VCaP (cell line): ENCODE results near the gene ITGA2.

Experiments
- H3K27ac ChIP-seq: fragments of 450-650 bp; 2 replicates; pipeline ENCODE4 v1.5.1; 2017
- TF ChIP-seq, protein P1 (sequence below): fragments of 450-650 bp; conservative IDR thresholded peaks from 2 replicates; pipeline ENCODE4 v1.5.1; 2017; ENCODE audit warnings: mild to moderate bottlenecking, moderate library complexity

Gene ITGA2

DNA sequence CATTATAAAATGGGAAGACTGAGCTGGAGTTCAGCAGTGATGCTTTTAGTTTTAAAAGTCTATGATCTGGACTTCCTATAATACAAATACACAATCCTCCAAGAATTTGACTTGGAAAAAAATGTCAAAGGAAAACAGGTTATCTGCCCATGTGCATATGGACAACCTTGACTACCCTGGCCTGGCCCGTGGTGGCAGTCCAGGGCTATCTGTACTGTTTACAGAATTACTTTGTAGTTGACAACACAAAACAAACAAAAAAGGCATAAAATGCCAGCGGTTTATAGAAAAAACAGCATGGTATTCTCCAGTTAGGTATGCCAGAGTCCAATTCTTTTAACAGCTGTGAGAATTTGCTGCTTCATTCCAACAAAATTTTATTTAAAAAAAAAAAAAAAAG is 103.1 kb downstream of the ITGA2 start:
- H3K27ac ChIP-seq, result no peak overlapping the region

DNA sequence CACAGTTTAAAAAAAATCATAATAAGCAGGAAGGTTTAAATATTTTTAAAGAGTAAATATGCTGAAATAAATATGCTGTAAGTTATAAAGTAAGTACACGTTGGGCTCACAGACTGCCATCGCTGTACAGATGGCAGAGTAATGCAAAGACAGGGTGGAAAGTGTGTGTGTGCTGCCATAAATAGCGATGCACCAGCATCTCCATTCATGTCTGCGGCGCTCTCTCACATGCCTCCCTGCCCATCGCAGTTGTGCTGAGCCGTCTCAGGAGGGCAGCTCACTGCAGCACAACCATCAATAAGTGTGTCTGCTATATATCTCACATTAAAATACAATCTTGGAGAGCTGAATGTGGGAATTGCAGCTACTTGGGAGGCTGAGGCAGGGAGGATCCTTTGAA is 106.1 kb downstream of the ITGA2 start:
- no peak overlapping the region for H3K27ac ChIP-seq

More for the DNA sequence above, 103.1 kb downstream of the ITGA2 start:
- TF ChIP-seq, protein P1, sequence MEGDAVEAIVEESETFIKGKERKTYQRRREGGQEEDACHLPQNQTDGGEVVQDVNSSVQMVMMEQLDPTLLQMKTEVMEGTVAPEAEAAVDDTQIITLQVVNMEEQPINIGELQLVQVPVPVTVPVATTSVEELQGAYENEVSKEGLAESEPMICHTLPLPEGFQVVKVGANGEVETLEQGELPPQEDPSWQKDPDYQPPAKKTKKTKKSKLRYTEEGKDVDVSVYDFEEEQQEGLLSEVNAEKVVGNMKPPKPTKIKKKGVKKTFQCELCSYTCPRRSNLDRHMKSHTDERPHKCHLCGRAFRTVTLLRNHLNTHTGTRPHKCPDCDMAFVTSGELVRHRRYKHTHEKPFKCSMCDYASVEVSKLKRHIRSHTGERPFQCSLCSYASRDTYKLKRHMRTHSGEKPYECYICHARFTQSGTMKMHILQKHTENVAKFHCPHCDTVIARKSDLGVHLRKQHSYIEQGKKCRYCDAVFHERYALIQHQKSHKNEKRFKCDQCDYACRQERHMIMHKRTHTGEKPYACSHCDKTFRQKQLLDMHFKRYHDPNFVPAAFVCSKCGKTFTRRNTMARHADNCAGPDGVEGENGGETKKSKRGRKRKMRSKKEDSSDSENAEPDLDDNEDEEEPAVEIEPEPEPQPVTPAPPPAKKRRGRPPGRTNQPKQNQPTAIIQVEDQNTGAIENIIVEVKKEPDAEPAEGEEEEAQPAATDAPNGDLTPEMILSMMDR, result no peak

DNA sequence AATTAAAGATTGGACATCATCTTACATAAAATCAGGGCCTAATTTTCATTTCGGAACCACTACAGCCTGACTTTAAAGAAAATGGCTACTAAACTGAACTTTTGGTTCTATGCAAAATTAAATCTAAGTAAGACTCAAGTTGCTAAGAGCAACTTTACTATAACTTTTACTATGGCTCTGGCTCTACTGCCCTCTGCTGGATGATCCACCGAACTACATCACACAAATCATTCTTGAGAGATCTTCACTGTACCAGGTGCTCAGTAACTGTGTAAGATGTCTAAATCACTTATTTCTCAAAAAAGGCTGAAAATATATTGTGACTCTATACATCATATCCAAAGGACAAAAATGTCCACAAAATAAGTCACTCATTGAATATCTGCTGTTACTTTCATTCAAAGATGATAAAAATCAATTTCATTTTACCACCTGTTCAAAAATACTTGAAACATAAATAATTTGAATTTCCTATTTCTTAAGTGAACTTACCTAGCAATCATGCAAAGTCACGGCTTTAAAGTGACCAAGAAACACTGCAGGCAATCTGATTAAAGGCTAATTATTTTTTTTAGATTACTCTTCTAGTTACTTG is 106.9 kb downstream of the ITGA2 start:
- H3K27ac ChIP-seq, result no peak overlapping the region
- TF ChIP-seq, protein P1, result peak; percentile 82

More for the DNA sequence above, 106.1 kb downstream of the ITGA2 start:
- TF ChIP-seq, protein P1, result no peak

DNA sequence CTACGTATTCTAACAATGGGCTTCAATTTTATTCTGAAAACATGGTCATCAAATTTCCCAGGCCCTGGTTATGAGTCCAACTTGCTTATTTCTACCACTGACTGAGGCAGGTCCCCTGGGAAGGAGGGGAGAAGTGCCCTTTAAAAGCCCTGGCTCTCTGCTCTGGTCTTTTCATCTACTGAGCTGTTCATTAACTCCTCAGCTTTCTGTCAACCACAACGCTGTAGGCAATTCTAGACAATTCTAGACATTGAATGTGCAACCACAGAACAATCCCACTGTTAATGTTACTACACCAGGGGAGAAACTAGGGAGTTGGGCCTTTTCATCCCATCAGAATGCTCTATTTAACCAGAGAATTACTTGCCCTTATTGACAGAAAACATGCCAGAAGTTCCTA is 110.4 kb downstream of the ITGA2 start:
- no peak overlapping the region for H3K27ac ChIP-seq
- TF ChIP-seq, protein P1, result no peak

DNA sequence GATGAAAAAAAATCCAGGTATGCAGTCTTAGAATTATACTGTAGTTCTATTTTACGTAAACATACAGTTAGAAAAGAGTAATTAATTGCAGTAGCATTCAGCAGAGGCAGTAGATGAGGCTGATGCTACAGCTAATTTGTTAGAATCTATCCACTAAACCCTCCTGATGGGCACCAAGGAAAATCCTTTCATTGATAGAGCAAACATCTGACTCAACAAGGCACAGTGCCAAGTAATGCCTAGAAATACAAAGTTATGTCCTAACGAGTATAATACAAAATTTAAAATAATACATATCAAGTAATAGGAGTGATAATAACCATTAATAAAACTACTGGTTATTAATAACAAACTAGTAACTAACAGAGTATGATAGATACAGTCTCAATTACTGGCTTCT is 111.5 kb downstream of the ITGA2 start:
- TF ChIP-seq, protein P1, result no peak
- no peak overlapping the region for H3K27ac ChIP-seq

DNA sequence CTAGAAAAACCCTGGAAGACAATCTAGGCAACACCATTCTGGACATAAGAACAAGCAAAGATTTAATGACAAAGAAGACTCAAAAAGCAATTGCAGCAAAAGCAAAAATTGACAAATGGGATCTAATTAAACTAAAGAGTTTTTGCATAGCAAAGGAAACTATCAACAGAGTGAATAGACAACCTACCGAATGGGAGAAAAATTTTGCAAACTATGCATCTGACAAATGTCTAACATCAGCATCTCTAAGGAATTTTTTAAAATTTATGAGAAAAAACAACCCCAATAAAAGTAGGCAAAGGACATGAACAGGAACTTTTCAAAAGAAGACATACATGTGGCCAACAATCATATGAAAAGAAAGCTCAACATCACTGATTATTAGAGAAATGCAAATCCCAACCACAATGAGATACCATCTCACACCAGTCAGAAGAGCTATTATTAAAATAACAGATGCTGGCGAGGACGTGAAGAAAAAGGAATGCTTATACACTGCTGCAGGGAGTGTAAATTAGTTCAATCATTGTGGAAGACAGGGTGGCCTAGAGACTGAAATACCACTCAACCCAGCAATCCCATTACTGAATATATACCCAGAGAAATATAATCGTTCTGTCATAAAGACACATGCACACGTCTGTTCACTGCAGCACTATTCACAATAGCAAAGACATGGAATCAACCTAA is 116.6 kb downstream of the ITGA2 start:
- TF ChIP-seq, protein P1, result no peak
- H3K27ac ChIP-seq, result no peak overlapping the region

DNA sequence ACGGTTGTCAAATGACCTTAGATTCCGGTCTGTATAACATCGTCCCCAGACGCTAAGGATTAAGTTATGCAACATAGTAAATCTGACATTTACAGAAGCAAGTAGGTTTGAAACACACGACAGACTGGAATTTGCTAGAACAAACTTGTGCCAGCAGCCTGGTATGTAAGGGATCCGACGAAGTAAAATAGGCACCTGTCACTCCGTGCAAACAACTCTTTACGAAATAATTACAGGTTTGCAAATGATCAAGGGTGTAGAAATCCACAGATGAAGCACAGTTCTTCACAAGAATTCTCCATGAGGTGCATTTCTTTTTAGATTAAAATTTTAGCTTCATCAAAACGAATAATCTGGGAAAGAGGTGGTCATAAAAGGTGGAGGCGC is 119.9 kb downstream of the ITGA2 start:
- TF ChIP-seq, protein P1, result no peak
- H3K27ac ChIP-seq, result peak overlapping the region; percentile 72
